Endometrial microvascular endothelial cells (primary cell): ENCODE measurements around the gene TNPO3. TPM values are rescaled to one million over a fixed set of nuclear protein-coding genes. Genes with fewer than 3 reads are reported as not detected.

Source experiments
- in situ Hi-C: cut with HindIII; loops from 2 replicates; pipeline ENCODE4 v1.10.0; 2017; ENCODE audit warnings: low sequenced_read_pairs, low pct_unique_long_range_greater_than_20kb; ENCODE audit errors: inconsistent ontology term
- total RNA-seq: library from RNA; depleted of rRNA; stranded (reverse); fragments of >200 nt; gene quantifications from one replicate; pipeline ENCODE4 v1.2.3, GENCODE V29; 2015; ENCODE audit errors: inconsistent ontology term

TNPO3 gene
- total RNA-seq, 1 donor from 2014 or later = 77.7 TPM

DNA sequence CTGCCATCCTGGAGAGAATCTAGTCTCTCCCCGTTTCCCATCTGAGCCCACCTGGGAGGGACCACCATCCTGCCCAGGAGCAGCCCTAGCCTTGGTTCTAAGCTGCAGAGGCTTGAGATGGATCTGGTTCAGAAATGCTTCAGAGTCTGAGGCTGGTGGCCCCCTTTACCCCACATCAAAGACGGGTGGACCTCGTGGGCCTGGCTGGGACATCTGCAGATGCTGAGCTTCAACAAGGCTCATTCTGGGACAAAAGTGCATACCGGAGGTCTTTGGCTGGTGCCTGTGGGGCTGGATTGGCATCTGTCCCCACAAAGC is 122.1 kb downstream of the TNPO3 start:
- in situ Hi-C loops = no loop called here

- in situ Hi-C loops = no loop called here
These were observed 122.7 kb downstream of the TNPO3 start for GRCh38 chr7:128931965-128932861.

- in situ Hi-C loops = no loop called here
These were observed 123.6 kb downstream of the TNPO3 start for GRCh38 chr7:128931190-128931798.

DNA sequence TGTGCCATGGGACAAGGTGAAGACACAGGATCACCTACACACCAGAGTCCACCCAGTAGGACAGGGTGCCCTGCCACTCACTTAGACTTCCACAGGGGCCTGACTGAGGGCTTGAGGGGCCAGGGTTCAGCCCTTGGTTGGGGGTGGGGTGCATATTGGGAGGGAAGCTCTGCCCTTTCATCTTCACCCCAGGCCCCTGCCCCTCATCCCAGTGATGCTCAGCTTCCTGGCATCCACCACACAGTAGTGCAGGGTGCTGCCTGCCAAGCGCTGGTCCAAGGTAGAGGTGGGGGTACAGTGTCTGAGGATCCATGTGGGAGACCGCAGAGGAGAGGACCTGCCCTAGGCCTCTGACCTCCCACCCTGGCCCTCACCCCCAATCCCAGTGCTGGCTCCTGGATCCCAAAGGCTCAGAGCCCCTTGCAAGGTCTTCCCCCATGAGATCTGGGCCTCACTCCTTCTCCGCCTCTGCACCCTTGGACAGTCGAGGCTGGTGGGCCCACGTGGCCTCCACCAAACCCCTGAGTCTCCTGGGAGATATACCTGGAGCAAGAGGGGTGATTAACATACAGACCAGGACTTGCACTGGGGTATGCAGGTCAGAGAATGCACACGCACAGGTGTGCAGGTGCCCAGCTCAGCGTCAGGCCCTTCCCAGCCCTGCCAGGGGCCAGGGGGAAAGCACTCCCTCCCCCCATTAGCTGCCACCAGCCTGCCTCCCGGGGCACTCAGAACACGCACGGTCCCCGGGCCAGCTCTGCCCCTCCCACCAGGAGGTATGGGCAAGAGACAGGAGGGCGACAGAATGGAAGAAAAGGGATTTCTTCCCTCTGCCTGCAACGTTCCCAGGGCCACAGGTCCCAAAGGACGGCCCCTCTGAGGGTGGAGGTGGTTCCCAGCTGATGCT is 125.8 kb downstream of the TNPO3 start:
- in situ Hi-C loops = no loop called here

DNA sequence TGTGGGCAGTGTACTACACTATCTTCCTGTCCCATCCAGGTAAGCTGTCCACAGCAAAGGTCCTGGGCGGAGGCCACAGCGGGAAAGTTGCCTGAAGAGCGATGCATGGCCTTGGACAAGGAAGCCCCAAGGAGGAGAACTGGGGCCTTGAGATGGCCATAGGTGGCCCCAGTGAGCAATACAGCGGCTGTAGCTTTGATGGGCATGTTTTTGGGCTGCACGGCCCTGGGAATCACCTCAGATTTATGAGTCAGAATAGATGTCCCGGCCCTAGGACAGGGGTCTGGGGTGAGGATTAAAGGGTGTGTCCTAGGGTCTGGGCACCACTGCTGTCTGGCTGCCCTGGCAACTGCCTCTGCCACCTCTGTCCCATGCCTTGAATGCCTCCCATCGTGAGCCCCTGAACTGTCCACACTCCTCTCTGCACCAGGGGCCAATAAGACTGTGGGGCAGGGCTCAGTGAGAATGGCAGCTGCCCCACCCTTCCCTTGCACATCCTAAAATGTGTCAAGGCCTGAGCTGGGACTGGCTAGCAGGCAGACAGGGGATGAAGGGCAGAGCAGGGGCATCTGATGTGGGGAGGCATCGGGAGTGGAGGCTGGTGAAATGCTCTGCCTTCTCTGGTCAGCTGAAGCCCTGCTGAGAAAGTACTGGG is 126.6 kb downstream of the TNPO3 start:
- in situ Hi-C loops = no loop called here

GRCh38 chr7:128924707-128925588 is 130.0 kb downstream of the TNPO3 start:
- in situ Hi-C loops = no loop called here

DNA sequence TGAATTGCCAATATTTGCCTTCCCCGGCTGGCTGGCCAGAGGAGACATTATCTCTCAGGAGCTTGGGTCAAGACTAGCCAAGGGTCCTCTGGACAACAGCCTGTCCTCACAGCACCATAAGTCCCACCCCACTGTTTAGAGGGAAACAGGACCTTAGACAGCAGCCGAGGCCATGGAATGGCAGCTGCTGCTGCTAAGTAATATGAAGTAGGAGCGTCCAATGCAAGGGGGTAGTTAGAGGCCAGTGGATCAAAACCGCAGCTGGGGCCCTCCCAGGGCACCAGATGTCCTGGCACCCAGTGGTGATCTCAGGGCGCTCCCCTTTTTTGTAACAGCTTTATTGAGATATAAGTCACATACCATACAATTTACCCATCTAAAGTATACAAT is 131.5 kb downstream of the TNPO3 start:
- in situ Hi-C loops = no loop called here

- in situ Hi-C loops = no loop called here
These were observed 132.2 kb downstream of the TNPO3 start for GRCh38 chr7:128922496-128923410.

DNA sequence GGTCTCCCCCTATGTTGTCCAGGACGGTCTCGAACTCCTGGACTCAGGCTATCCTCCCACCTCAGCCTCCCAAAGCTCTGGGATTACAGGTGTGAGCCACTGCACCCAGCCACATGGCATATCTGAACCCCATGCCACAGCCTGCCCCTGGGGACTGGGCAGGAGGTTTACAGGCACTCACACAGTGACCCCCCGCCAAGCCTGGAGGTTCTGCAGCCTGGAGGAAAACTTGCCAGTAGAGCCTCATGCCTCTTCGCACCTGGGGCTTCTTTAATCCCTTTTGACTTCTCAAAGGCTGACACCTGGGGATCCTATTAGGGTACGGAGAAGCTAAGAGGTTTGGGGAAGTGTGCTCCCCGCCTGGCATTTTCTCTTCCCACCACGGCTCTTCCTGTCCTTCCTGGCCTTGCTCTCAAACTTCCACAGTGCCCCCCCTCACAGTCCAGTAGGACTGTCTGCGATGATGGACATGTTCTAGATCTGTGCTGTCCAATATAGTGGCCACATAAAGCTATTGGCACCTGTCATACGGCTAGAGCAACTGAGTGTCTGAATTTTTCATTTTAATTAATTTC is 133.0 kb downstream of the TNPO3 start:
- in situ Hi-C loops = no loop called here

GRCh38 chr7:128920913-128921582 is 133.9 kb downstream of the TNPO3 start:
- in situ Hi-C loops = no loop called here

DNA sequence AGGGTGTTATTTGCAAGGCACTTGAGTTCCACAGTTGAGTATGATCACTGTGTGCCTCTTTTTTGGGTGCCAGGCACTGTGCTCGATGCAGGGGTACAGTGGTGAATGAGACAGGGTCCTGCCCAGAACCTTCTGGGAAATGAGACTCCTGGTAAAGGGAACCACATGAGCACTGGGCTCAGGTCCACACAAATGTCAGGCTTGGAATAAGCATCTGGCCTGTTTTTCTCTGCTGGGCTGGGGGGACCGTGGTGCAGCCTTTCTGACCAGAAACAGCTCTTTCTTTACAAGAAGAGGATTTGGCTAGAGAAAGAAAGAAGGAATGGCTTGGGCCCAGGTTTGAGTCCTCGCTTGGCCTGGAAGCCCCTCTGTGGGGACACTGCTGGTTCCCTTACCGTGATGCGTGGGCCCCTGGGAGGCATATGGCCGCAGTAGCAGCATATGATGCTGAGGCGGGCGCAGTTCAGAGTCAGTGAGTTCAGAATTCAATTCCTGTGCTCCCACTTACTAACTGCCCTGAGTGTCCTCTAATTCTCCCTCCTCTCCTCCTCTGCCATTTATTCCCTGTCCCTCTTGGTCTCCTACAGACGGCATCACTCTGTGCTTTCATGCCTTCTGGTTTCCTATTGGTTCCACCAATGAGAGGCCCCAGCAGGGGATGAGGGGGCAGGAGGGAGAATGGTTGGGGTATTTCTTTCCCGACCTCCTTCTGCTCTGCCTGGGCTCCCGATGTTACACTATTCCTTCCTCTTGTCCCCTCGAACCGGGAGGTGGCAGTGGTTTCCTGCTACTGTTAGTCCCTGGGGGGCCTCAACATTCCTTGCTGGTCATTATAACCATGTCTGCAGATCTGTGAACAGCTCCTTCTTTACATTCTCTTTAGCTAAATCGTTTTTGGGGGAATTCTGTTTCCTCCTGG is 134.8 kb downstream of the TNPO3 start:
- in situ Hi-C loops = no loop called here

- in situ Hi-C loops = no loop called here
These were observed 135.7 kb downstream of the TNPO3 start for GRCh38 chr7:128919241-128919640.

DNA sequence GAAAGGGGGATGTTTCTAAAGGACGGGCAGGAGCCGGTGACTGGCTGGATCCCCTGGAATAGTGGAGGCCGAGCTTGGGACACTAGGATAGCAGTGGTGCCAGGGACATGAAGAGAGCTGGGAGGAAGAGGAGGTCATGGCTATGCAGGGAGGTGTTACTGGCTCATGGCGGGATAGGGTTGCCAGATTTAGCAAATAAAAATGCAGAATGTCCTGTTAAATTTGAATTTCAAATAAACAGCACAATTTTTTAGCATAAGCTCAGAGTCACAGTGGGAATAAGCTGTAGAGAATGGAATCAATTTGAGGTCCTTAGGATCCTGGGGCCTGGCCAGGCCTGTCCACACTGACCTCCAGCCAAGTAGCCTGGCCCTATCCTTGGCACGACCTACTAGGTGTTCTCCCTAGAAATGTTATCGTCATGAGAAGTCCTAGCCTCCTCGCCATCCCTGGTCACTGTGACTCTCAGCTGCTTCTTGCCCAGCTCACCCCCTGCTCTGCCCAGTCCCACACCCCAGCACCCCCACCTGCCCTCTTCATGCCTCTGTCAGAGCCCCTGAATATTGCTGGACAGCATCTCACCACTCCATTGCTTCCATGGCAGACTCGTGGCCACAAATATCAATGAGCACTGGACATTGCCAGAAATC is 136.8 kb downstream of the TNPO3 start:
- in situ Hi-C loops = no loop called here

- in situ Hi-C loops = no loop called here
These were observed 137.8 kb downstream of the TNPO3 start for GRCh38 chr7:128917122-128917521.

DNA sequence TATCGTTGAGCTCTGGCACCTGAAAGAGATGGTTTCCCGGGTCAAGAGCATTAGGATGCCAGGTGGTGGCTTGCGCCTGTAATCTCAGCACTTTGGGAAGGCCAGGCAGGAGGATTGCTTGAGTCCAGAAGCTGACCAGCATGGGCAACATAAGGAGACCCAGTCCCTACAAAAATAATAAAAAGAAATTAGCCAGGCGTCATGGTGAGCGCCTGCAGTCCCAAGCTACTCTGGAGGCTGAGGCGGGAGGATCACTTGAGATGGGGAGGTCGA is 138.3 kb downstream of the TNPO3 start:
- in situ Hi-C loops = no loop called here
